ENCODE results near the gene CACNA2D4. TPM values are rescaled to one million over a fixed set of nuclear protein-coding genes. Genes with fewer than 3 reads are reported as not detected.
A peak's percentile ranks its signal among the peaks of the same experiment; 100 is the strongest.

CACNA2D4 gene
- total RNA-seq, 4 donors from 2014 or later, result 10.1 to 16.2 (median 11.4) TPM

GRCh38 chr12:1846421-1847405 is 71.7 kb downstream of the CACNA2D4 start:
- TF ChIP-seq EP300 (IDR thresholded peaks at IDR 0.05) (no peak), CTCF (IDR thresholded peaks at IDR 0.05) (no peak), POLR2A (IDR thresholded peaks at IDR 0.05) (no peak)

GRCh38 chr12:1845886-1846285 is 72.6 kb downstream of the CACNA2D4 start:
- TF ChIP-seq POLR2A (IDR thresholded peaks at IDR 0.05) (no peak), EP300 (IDR thresholded peaks at IDR 0.05) (no peak), CTCF (IDR thresholded peaks at IDR 0.05) (no peak)
- H3K4me1 ChIP-seq, result no peaks in the 10 kb centered on the region
- H3K36me3 ChIP-seq, result no peaks in the 10 kb centered on the region
- no peaks in the 10 kb centered on the region for H3K9me3 ChIP-seq
- H3K27ac ChIP-seq, result no peak overlapping the region
- no peak for DNase-seq (ENCODE audit: low spot score in 2 of 2)
- WGBS, 2 donors, result 78 to 93% methylated on average over 5 of the region's 5 CpGs
- H3K27me3 ChIP-seq, result peaks cover 0 to 24% of the 10 kb centered on the region in 2 donors
- H3K4me3 ChIP-seq, result no peak overlapping the region

More at GRCh38 chr12:1846421-1847405, 71.7 kb downstream of the CACNA2D4 start:
- DNase-seq (ENCODE audit: low spot score in 2 of 2), result peak in 1 of 2 donors; percentile 3
- H3K36me3 ChIP-seq, result no peaks in the 10 kb centered on the region
- WGBS, 2 donors, result 86 to 90% methylated on average over 23 of the region's 24 CpGs
- H3K4me3 ChIP-seq, result no peak overlapping the region
- no peak overlapping the region for H3K27ac ChIP-seq
- peaks cover 0 to 24% of the 10 kb centered on the region in 2 donors for H3K27me3 ChIP-seq
- no peaks in the 10 kb centered on the region for H3K9me3 ChIP-seq
- no peaks in the 10 kb centered on the region for H3K4me1 ChIP-seq

GRCh38 chr12:1845427-1845826 is 73.0 kb downstream of the CACNA2D4 start:
- no peaks in the 10 kb centered on the region for H3K36me3 ChIP-seq
- no peaks in the 10 kb centered on the region for H3K9me3 ChIP-seq
- no peak overlapping the region for H3K27ac ChIP-seq
- no peaks in the 10 kb centered on the region for H3K4me1 ChIP-seq
- TF ChIP-seq CTCF (IDR thresholded peaks at IDR 0.05) (no peak), EP300 (IDR thresholded peaks at IDR 0.05) (no peak), POLR2A (IDR thresholded peaks at IDR 0.05) (no peak)
- DNase-seq (ENCODE audit: low spot score in 2 of 2), result peak in 1 of 2 donors; percentile 3
- 79 to 81% methylated on average over 13 of the region's 14 CpGs for WGBS, 2 donors
- no peak overlapping the region for H3K4me3 ChIP-seq
- H3K27me3 ChIP-seq, result peaks cover 0 to 24% of the 10 kb centered on the region in 2 donors

GRCh38 chr12:1844661-1845409 is 73.6 kb downstream of the CACNA2D4 start:
- no peaks in the 10 kb centered on the region for H3K4me1 ChIP-seq
- no peak overlapping the region for H3K4me3 ChIP-seq
- peaks cover 0 to 24% of the 10 kb centered on the region in 2 donors for H3K27me3 ChIP-seq
- H3K36me3 ChIP-seq, result no peaks in the 10 kb centered on the region
- TF ChIP-seq EP300 (IDR thresholded peaks at IDR 0.05) (no peak), CTCF (IDR thresholded peaks at IDR 0.05) (no peak), POLR2A (IDR thresholded peaks at IDR 0.05) (no peak)
- 36 to 42% methylated on average over 12 of the region's 12 CpGs for WGBS, 2 donors
- no peak for DNase-seq (ENCODE audit: low spot score in 2 of 2)
- no peak overlapping the region for H3K27ac ChIP-seq
- H3K9me3 ChIP-seq, result no peaks in the 10 kb centered on the region
